Coronary artery (tissue), 2 donors: ENCODE data around the gene EXOC3L1.

Experiments
- DNase-seq: peaks from one replicate; pipeline ENCODE4 v3.0.0-alpha.2; 2017; ENCODE audit warnings: low spot score
- H3K27ac ChIP-seq, 2 donors: fragments of 200-600 bp; sonication (generic); one replicate each; pipeline ENCODE4 v1.5.1; 2016 to 2019
- H3K4me3 ChIP-seq: fragments of 200-600 bp; sonication (generic); 2 replicates; pipeline ENCODE4 v1.5.1; 2016; ENCODE audit warnings: mild to moderate bottlenecking, moderate library complexity
- CTCF ChIP-seq: fragments of 200-600 bp; sonication (generic); IDR thresholded peaks from one replicate; pipeline ENCODE4 v1.5.1; 2019; ENCODE audit warnings: antibody characterized with exemption

Gene EXOC3L1

GRCh38 chr16:67197704-67198103 lies 7.8 kb upstream of the EXOC3L1 start:
- H3K27ac ChIP-seq, result no peak overlapping the region
- TF ChIP-seq CTCF, result no peak

GRCh38 chr16:67196881-67197280 lies 6.9 kb upstream of the EXOC3L1 start:
- DNase-seq, result no peak
- no peak overlapping the region for H3K4me3 ChIP-seq
- no peak overlapping the region for H3K27ac ChIP-seq
- TF ChIP-seq CTCF, result no peak

More at GRCh38 chr16:67197704-67198103, 7.8 kb upstream of the EXOC3L1 start:
- no peak for DNase-seq
- no peak overlapping the region for H3K4me3 ChIP-seq

GRCh38 chr16:67195676-67196075 lies 5.7 kb upstream of the EXOC3L1 start:
- DNase-seq, result no peak
- H3K4me3 ChIP-seq, result no peak overlapping the region
- no peak for TF ChIP-seq CTCF
- H3K27ac ChIP-seq, result no peak overlapping the region

GRCh38 chr16:67194260-67194659 lies 4.3 kb upstream of the EXOC3L1 start:
- TF ChIP-seq CTCF, result no peak
- Histone ChIP-seq H3K4me3 (no peak overlapping the region), H3K27ac (no peak overlapping the region)
- no peak for DNase-seq

GRCh38 chr16:67193536-67193935 lies 3.6 kb upstream of the EXOC3L1 start:
- Histone ChIP-seq H3K27ac (no peak overlapping the region), H3K4me3 (peak overlapping the region; percentile 96)
- TF ChIP-seq CTCF, result no peak
- DNase-seq, result no peak

GRCh38 chr16:67192781-67193361 lies 2.9 kb upstream of the EXOC3L1 start:
- no peak for DNase-seq
- H3K27ac ChIP-seq, result peak overlapping the region in 1 of 2 donors; percentile 86
- TF ChIP-seq CTCF, result no peak
- H3K4me3 ChIP-seq, result peak overlapping the region; percentile 96

GRCh38 chr16:67191995-67192681 lies 2.2 kb upstream of the EXOC3L1 start, which contains the start of gene E2F4:
Gene E2F4, plus strand, starts transcription at chr16:67192155. Its CDS starts 73 bp downstream, at chr16:67192228.
- Histone ChIP-seq H3K27ac (peak within 1 kb of the TSS; percentile 24 to 86), H3K4me3 (peak within 1 kb of the TSS; percentile 96)
- no peak for TF ChIP-seq CTCF
- peak; percentile 93 for DNase-seq
